Tibial nerve (tissue), 4 donors: ENCODE results near the gene SP1. TPM values are rescaled to one million over a fixed set of nuclear protein-coding genes. Genes with fewer than 3 reads are reported as not detected.

ENCODE experiments used
- DNase-seq, 2 donors: peaks; one replicate each; pipeline ENCODE4 v3.0.0-alpha.2; 2019; ENCODE audit warnings: low spot score in 2 of 2
- H3K27ac ChIP-seq, 4 donors: fragments of 200-600 bp; sonication (generic) in 3 of 4; one replicate each; pipeline ENCODE4 v1.5.1; 2017 to 2019; ENCODE audit warnings: mild to moderate bottlenecking in 1 of 4
- H3K27me3 ChIP-seq, 2 donors: fragments of 200-600 bp; sonication (generic) in 1 of 2; one replicate each; pipeline versions ENCODE4 v1.5.1 to v1.6.0; 2017 to 2019
- H3K36me3 ChIP-seq, 3 donors: fragments of 200-600 bp; sonication (generic); one replicate each; pipeline ENCODE4 v1.5.1; 2018 to 2019
- H3K4me1 ChIP-seq, 4 donors: fragments of 200-600 bp; sonication (generic) in 3 of 4; one replicate each; pipeline ENCODE4 v1.5.1; 2017 to 2019
- H3K4me3 ChIP-seq, 4 donors: fragments of 200-600 bp; sonication (generic) in 3 of 4; one replicate each; pipeline ENCODE4 v1.5.1; 2017 to 2019; ENCODE audit warnings: mild to moderate bottlenecking in 1 of 4, moderate library complexity in 1 of 4
- H3K9me3 ChIP-seq, 4 donors: fragments of 200-600 bp; sonication (generic) in 3 of 4; one replicate each; pipeline ENCODE4 v1.5.1; 2017 to 2019
- EP300 ChIP-seq, 2 donors: sonication (generic); formaldehyde crosslinking; IDR thresholded peaks; one replicate each; pipeline ENCODE4 v1.6.1; 2017; ENCODE audit warnings: antibody characterized with exemption in 2 of 2, mild to moderate bottlenecking in 1 of 2
- POLR2A ChIP-seq, 2 donors: fragments of 450-650 bp; IDR thresholded peaks; one replicate each; pipeline ENCODE4 v1.6.1; 2017; ENCODE audit warnings: antibody characterized with exemption in 2 of 2, mild to moderate bottlenecking in 2 of 2, moderate library complexity in 2 of 2
- WGBS, 2 donors: methylation state at CpG; one replicate each; pipeline ENCODE4 v1.1.5; 2018; 5-methylcytosine and 5-hydroxymethylcytosine counted together
- total RNA-seq, 4 donors: library from RNA; depleted of rRNA; stranded (reverse); fragments of >200 nt; gene quantifications; one replicate each; pipeline ENCODE4 v1.1.0, GENCODE V29; 2016
- TF ChIP-seq, protein P1 (sequence below), 5 experiments: fragments of 200-600 bp in 3 of 5; fragments of 450-650 bp in 2 of 5; sonication (generic) in 3 of 5; IDR thresholded peaks; one replicate each; pipeline ENCODE4 v1.5.1; 2016 to 2019; ENCODE audit warnings: antibody characterized with exemption in 5 of 5, mild to moderate bottlenecking in 3 of 5, moderate library complexity in 2 of 5

SP1 gene
- total RNA-seq, 4 donors from 2014 or later = 45.3 to 81.5 (median 65.0) TPM

DNA sequence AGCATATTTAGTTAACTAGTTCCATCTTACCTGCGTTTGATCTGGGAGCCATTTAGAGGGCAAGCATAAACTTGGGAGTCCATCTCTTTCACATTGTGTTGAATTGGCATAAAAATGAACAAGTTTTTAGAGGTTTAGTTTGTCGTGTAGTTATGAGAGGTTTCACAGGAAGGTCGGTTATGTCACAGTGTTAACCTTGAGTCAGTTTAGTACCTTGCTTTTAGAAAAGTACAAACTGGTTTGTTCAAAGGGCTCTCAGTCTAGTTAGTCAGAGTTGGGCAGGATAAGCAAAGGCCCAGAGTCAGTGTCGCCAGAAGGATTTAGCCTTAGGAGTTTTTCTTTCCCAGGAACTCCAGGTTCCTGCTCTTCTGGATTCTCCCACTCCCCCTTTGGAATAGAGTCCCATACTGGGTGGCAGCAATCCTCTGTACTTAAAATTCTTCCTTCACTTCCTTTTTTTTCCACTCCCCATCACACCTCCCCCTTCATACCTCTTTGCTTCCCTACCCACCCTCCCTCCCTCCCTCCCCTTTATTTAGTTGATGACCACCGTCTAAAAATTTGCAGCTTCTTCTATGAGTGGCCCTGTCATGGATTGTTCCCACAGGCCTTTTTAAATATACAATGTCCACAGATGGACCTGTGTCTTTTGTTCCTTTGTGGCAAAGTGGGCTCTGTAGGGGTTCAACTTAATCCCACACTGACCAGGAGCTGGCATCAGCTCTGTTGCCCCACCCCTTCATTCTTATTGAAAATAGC is 84.0 kb downstream of the SP1 start:
- H3K4me3 ChIP-seq = no peak overlapping the region
- no peak overlapping the region for H3K27ac ChIP-seq
- 54 to 60% methylated on average over 5 of the region's 5 CpGs for WGBS, 2 donors
- H3K27me3 ChIP-seq = no peaks in the 10 kb centered on the region
- DNase-seq = no peak
- TF ChIP-seq, protein P1, sequence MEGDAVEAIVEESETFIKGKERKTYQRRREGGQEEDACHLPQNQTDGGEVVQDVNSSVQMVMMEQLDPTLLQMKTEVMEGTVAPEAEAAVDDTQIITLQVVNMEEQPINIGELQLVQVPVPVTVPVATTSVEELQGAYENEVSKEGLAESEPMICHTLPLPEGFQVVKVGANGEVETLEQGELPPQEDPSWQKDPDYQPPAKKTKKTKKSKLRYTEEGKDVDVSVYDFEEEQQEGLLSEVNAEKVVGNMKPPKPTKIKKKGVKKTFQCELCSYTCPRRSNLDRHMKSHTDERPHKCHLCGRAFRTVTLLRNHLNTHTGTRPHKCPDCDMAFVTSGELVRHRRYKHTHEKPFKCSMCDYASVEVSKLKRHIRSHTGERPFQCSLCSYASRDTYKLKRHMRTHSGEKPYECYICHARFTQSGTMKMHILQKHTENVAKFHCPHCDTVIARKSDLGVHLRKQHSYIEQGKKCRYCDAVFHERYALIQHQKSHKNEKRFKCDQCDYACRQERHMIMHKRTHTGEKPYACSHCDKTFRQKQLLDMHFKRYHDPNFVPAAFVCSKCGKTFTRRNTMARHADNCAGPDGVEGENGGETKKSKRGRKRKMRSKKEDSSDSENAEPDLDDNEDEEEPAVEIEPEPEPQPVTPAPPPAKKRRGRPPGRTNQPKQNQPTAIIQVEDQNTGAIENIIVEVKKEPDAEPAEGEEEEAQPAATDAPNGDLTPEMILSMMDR (IDR thresholded peaks at IDR 0.05) = no peak
- TF ChIP-seq EP300 (IDR thresholded peaks at IDR 0.05) = no peak
- TF ChIP-seq POLR2A (IDR thresholded peaks at IDR 0.05) = no peak
- peaks cover 19 to 100% (median 79%) of the 10 kb centered on the region in 3 donors for H3K36me3 ChIP-seq
- H3K4me1 ChIP-seq = peaks cover 0 to 58% (median 2%) of the 10 kb centered on the region in 4 donors
- H3K9me3 ChIP-seq = no peaks in the 10 kb centered on the region

DNA sequence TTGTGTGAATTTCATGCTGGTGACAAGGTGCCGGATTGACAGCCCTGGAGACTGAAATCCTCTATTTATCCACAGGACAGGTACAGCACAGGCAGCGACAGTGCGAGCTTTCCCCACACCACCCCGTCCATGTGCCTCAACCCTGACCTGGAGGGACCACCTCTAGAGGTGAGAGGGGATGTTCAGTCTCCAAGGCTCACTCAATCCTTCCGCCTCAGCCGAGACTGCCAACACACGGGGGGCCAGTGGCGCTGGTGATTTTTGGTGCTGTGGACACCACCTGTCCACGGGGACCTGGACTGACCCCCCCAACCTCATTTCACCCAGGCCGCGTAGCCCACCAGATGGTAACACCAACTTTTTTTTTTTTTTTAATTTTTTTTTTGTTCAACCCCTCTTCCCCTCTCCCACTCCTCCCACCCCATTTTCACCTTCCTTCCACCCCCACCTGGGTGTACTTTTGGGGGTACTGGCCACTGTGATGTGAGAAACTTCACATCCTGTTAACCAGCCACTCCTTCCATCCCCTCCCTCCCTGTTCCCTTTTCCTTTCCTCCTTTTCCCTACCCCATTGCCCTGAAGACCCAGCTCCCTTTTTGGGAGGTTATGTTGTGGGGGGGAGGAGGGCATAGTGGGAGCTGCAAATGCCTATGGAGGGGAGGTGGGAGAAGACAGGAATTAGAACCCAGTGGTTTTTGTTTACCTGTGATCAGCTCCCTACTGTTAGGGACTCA is 84.9 kb downstream of the SP1 start:
- H3K4me1 ChIP-seq = peaks cover 0 to 55% (median 2%) of the 10 kb centered on the region in 4 donors
- no peaks in the 10 kb centered on the region for H3K9me3 ChIP-seq
- DNase-seq = no peak
- 89 to 93% methylated on average over 8 to 11 of the region's 11 CpGs for WGBS, 2 donors
- H3K36me3 ChIP-seq = peaks cover 17 to 100% (median 81%) of the 10 kb centered on the region in 3 donors
- no peak overlapping the region for H3K4me3 ChIP-seq
- H3K27ac ChIP-seq = no peak overlapping the region
- H3K27me3 ChIP-seq = no peaks in the 10 kb centered on the region
- TF ChIP-seq POLR2A (IDR thresholded peaks at IDR 0.05) (no peak), EP300 (IDR thresholded peaks at IDR 0.05) (no peak)
- TF ChIP-seq, protein P1 (IDR thresholded peaks at IDR 0.05) = no peak

DNA sequence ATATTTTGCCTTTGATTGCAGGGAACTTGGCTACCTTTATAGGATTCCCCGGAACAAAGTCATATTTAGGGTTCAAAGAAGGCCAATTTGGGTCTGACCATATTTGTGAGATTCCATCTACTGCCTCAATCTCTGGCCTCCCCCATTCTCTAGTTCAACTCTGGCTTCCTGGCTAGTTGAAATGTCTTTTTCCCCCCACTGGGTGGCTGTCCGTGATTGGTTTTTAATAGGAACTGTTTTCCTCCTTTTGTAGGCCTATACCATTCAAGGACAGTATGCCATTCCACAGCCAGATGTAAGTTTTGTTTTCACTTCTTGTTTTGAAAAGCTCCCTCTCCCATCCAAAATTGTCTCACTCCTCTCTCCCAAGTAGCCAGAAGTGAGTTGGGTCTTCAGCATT is 85.7 kb downstream of the SP1 start:
- no peak for DNase-seq
- H3K9me3 ChIP-seq = no peaks in the 10 kb centered on the region
- H3K4me3 ChIP-seq = no peak overlapping the region
- H3K27ac ChIP-seq = no peak overlapping the region
- WGBS, 2 donors = 45 to 49% methylated on average over 2 of the region's 2 CpGs
- no peaks in the 10 kb centered on the region for H3K27me3 ChIP-seq
- peaks cover 13 to 100% (median 79%) of the 10 kb centered on the region in 3 donors for H3K36me3 ChIP-seq
- TF ChIP-seq, protein P1 (IDR thresholded peaks at IDR 0.05) = no peak
- TF ChIP-seq POLR2A (IDR thresholded peaks at IDR 0.05) (no peak), EP300 (IDR thresholded peaks at IDR 0.05) (no peak)
- H3K4me1 ChIP-seq = peaks cover 0 to 51% (median 2%) of the 10 kb centered on the region in 4 donors

Other genes with a start within 250 kb of the SP1 start
- 10 to 100 TPM; 10.2 to 67.7 (median 22.7) TPM for gene ZNF740, start 199.5 kb upstream of the SP1 start, total RNA-seq
- gene CSAD, start 199.3 kb upstream of the SP1 start, total RNA-seq = 10 to 100 TPM; 52.4 to 90.6 (median 78.7) TPM
- gene ITGB7, start 172.9 kb upstream of the SP1 start, total RNA-seq = 10 to 100 TPM in 2 of 4 donors, 1 to 10 TPM in 2; 3.6 to 15.1 (median 8.9) TPM
- gene RARG, start 148.0 kb upstream of the SP1 start, total RNA-seq = 10 to 100 TPM; 28.0 to 32.3 (median 31.4) TPM
- gene ESPL1, start 111.9 kb upstream of the SP1 start, total RNA-seq = 1 to 10 TPM in 3 of 4 donors, not detected in 1; 2.2 to 8.7 (median 2.5) TPM
- gene PFDN5, start 84.6 kb upstream of the SP1 start, total RNA-seq = 100 to 1,000 TPM; 518 to 673 (median 591) TPM
- 10 to 100 TPM; 49.2 to 82.8 (median 54.3) TPM for gene MYG1, start 80.5 kb upstream of the SP1 start, total RNA-seq
- gene AAAS, start 58.6 kb upstream of the SP1 start, total RNA-seq = 10 to 100 TPM; 55.5 to 76.8 (median 64.5) TPM
- under 1 TPM in 1 of 4 donors, not detected in 3; 0.21 TPM for gene SP7, start 43.8 kb upstream of the SP1 start, total RNA-seq
- gene AMHR2, start 43.7 kb downstream of the SP1 start, total RNA-seq = not detected
- 100 to 1,000 TPM in 1 of 4 donors, 10 to 100 TPM in 3; 54.6 to 125 (median 57.0) TPM for gene PRR13, start 61.6 kb downstream of the SP1 start, total RNA-seq
- 100 to 1,000 TPM; 414 to 583 (median 490) TPM for gene PCBP2, start 71.9 kb downstream of the SP1 start, total RNA-seq
- 10 to 100 TPM; 35.6 to 95.1 (median 58.3) TPM for gene MAP3K12, start 119.3 kb downstream of the SP1 start, total RNA-seq
- gene TARBP2, start 121.1 kb downstream of the SP1 start, total RNA-seq = 10 to 100 TPM; 25.3 to 56.4 (median 36.1) TPM
- not detected for gene NPFF, start 127.3 kb downstream of the SP1 start, total RNA-seq
- gene ATF7, start 246.2 kb downstream of the SP1 start, total RNA-seq = 10 to 100 TPM; 30.1 to 47.9 (median 34.4) TPM